HEK293 (cell line): ENCODE data around the gene RAF1.

Experiments used
- CTCF ChIA-PET: fragments of 350-600 bp; formaldehyde crosslinking; extraction: SDS; loops from one replicate; lab custom pipeline; 2021; ENCODE audit warnings: antibody characterized with exemption; lab: Yijun Ruan, JAX
- POLR2A ChIA-PET: fragments of 300-600 bp; formaldehyde crosslinking; extraction: SDS; loops from one replicate; lab custom pipeline; 2020; ENCODE audit warnings: antibody characterized with exemption, inconsistent platforms; lab: Yijun Ruan, JAX
- H3K27ac ChIP-seq: fragments of 200-500 bp; sonication (Bioruptor generic); 2 replicates; pipeline ENCODE4 v1.5.1; 2014; ENCODE audit warnings: low read depth, low read length, control low read depth, inconsistent platforms; ENCODE audit errors: extremely low read depth
- H3K36me3 ChIP-seq, 2 experiments: fragments of 200-500 bp in 1 of 2; sonication (Bioruptor generic) in 1 of 2; 1 replicate in 1 of 2; 2 replicates in 1 of 2; pipeline ENCODE4 v1.5.1; 2014 to 2017; ENCODE audit warnings: inconsistent platforms in 2 of 2, low read length in 2 of 2; ENCODE audit not compliant: control insufficient read depth in 2 of 2, insufficient read depth in 1 of 2
- H3K4me1 ChIP-seq: fragments of 200-500 bp; sonication (Bioruptor generic); 2 replicates; pipeline ENCODE4 v1.5.1; 2014; ENCODE audit warnings: mild to moderate bottlenecking, low read length, inconsistent platforms; ENCODE audit not compliant: control insufficient read depth, insufficient read depth
- H3K4me3 ChIP-seq: 2 replicates; pipeline ENCODE4 v1.5.1; 2011; ENCODE audit warnings: low read depth, mild to moderate bottlenecking, control low read depth, low read length, moderate library complexity
- H3K9me3 ChIP-seq: fragments of 200-500 bp; sonication (Bioruptor generic); 2 replicates; pipeline ENCODE4 v1.5.1; 2014; ENCODE audit warnings: low read depth, low read length, inconsistent platforms; ENCODE audit not compliant: control insufficient read depth, insufficient read depth
- GLIS2 ChIP-seq: fragments of 450-650 bp; formaldehyde crosslinking; IDR thresholded peaks from 2 replicates; pipeline ENCODE4 v1.5.1; 2016; ENCODE audit warnings: missing biosample characterization, missing genetic modification characterization
- KLF8 ChIP-seq: fragments of 450-650 bp; formaldehyde crosslinking; IDR thresholded peaks from 2 replicates; pipeline ENCODE4 v1.5.1; 2016; ENCODE audit warnings: missing biosample characterization, missing genetic modification characterization
- SP3 ChIP-seq: fragments of 450-650 bp; formaldehyde crosslinking; IDR thresholded peaks from 2 replicates; pipeline ENCODE4 v1.5.1; 2016; ENCODE audit warnings: missing biosample characterization, missing genetic modification characterization
- SP7 ChIP-seq: fragments of 450-650 bp; formaldehyde crosslinking; IDR thresholded peaks from 2 replicates; pipeline ENCODE4 v1.5.1; 2016; ENCODE audit warnings: missing biosample characterization, missing genetic modification characterization
- ZBTB11 ChIP-seq: fragments of 450-650 bp; formaldehyde crosslinking; conservative IDR thresholded peaks from 2 replicates; pipeline ENCODE4 v1.5.1; 2016; ENCODE audit warnings: low read depth, missing biosample characterization, missing genetic modification characterization
- ZBTB49 ChIP-seq: fragments of 450-650 bp; formaldehyde crosslinking; IDR thresholded peaks from 2 replicates; pipeline ENCODE4 v1.5.1; 2016; ENCODE audit warnings: missing biosample characterization, missing genetic modification characterization, low read depth
- ZFHX2 ChIP-seq: fragments of 450-650 bp; formaldehyde crosslinking; conservative IDR thresholded peaks from 2 replicates; pipeline ENCODE4 v1.5.1; 2016; ENCODE audit warnings: missing biosample characterization, missing genetic modification characterization
- ZIC2 ChIP-seq: fragments of 450-650 bp; formaldehyde crosslinking; IDR thresholded peaks from 2 replicates; pipeline ENCODE4 v1.5.1; 2016; ENCODE audit warnings: missing biosample characterization, missing genetic modification characterization
- ZNF10 ChIP-seq: fragments of 450-650 bp; formaldehyde crosslinking; IDR thresholded peaks from 2 replicates; pipeline ENCODE4 v1.5.1; 2017; ENCODE audit warnings: missing biosample characterization, missing genetic modification characterization
- ZNF501 ChIP-seq: fragments of 450-650 bp; formaldehyde crosslinking; IDR thresholded peaks from 2 replicates; pipeline ENCODE4 v1.5.1; 2016; ENCODE audit warnings: missing biosample characterization, missing genetic modification characterization
- ZNF596 ChIP-seq: fragments of 450-650 bp; IDR thresholded peaks from 2 replicates; pipeline ENCODE4 v1.5.0; 2018; ENCODE audit warnings: missing biosample characterization, mild to moderate bottlenecking, missing genetic modification characterization, moderate library complexity
- ZNF621 ChIP-seq: fragments of 450-650 bp; formaldehyde crosslinking; IDR thresholded peaks from 2 replicates; pipeline ENCODE4 v1.5.1; 2017; ENCODE audit warnings: missing biosample characterization, missing genetic modification characterization
- ZSCAN30 ChIP-seq: fragments of 450-650 bp; IDR thresholded peaks from 2 replicates; pipeline ENCODE4 v1.5.1; 2018; ENCODE audit warnings: missing biosample characterization, mild to moderate bottlenecking, missing genetic modification characterization, moderate library complexity
- TF ChIP-seq, protein P1 (sequence below): fragments of 450-650 bp; formaldehyde crosslinking; IDR thresholded peaks from 2 replicates; pipeline ENCODE4 v1.5.1; 2017; ENCODE audit warnings: missing biosample characterization, missing genetic modification characterization
- TF ChIP-seq, protein P2 (sequence below): fragments of 450-650 bp; formaldehyde crosslinking; IDR thresholded peaks from 2 replicates; pipeline ENCODE4 v1.5.1; 2016; ENCODE audit warnings: missing biosample characterization, missing genetic modification characterization
- TF ChIP-seq, protein P3 (sequence below): fragments of 450-650 bp; formaldehyde crosslinking; IDR thresholded peaks from 2 replicates; pipeline ENCODE4 v1.5.1; 2016; ENCODE audit warnings: missing biosample characterization, missing genetic modification characterization
- TF ChIP-seq, protein P4 (sequence below): fragments of 450-650 bp; formaldehyde crosslinking; IDR thresholded peaks from 2 replicates; pipeline ENCODE4 v1.5.1; 2016; ENCODE audit warnings: missing biosample characterization, missing genetic modification characterization

Gene RAF1

DNA sequence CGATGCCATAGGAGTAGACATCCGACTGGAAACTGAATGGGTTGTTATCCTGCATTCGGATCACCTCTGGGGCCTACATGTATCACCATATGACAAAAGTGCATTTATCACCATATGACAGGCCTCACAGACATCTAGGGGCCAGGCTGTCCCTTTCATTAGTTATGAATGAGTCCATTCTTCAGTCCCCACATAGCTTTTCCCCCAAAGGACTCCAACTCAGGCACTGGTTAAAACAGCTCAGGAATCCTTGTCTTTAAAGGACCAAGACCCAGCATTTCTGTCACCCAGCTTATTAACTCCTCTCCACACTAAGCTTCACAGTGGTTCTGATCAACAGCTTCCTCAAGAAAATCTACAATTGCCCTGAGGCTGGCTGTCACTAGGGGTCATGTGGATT is 78.7 kb downstream of the RAF1 start:
- CTCF ChIA-PET: interaction anchor here (0.7 kb wide), 1 partner anchor 122 kb away, joined by 3 read pairs; no protein-coding TSS in a partner anchor
- Histone ChIP-seq H3K9me3 (no peaks in the 10 kb centered on the region), H3K4me1 (no peaks in the 10 kb centered on the region), H3K4me3 (no peak overlapping the region), H3K36me3 (peaks cover 40 to 97% of the 10 kb centered on the region in 2 experiments), H3K27ac (no peak overlapping the region; the same call in 1 of the 2 replicates)
- POLR2A ChIA-PET: no interaction called here
- TF ChIP-seq GLIS2 (tag by site-specific recombination) (no peak), ZSCAN30 (tag by site-specific recombination) (no peak), KLF8 (tag by site-specific recombination) (no peak), SP3 (tag by site-specific recombination) (no peak), ZBTB11 (tag by site-specific recombination) (no peak), ZFHX2 (tag by site-specific recombination) (no peak), ZIC2 (tag by site-specific recombination) (no peak), ZNF596 (tag by site-specific recombination) (no peak), SP7 (tag by site-specific recombination) (no peak), ZNF501 (tag by site-specific recombination) (no peak), ZNF10 (tag by site-specific recombination) (no peak), ZNF621 (tag by site-specific recombination) (no peak), ZBTB49 (no peak)
- TF ChIP-seq, protein P1, sequence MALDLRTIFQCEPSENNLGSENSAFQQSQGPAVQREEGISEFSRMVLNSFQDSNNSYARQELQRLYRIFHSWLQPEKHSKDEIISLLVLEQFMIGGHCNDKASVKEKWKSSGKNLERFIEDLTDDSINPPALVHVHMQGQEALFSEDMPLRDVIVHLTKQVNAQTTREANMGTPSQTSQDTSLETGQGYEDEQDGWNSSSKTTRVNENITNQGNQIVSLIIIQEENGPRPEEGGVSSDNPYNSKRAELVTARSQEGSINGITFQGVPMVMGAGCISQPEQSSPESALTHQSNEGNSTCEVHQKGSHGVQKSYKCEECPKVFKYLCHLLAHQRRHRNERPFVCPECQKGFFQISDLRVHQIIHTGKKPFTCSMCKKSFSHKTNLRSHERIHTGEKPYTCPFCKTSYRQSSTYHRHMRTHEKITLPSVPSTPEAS (tag by site-specific recombination): no peak
- TF ChIP-seq, protein P2, sequence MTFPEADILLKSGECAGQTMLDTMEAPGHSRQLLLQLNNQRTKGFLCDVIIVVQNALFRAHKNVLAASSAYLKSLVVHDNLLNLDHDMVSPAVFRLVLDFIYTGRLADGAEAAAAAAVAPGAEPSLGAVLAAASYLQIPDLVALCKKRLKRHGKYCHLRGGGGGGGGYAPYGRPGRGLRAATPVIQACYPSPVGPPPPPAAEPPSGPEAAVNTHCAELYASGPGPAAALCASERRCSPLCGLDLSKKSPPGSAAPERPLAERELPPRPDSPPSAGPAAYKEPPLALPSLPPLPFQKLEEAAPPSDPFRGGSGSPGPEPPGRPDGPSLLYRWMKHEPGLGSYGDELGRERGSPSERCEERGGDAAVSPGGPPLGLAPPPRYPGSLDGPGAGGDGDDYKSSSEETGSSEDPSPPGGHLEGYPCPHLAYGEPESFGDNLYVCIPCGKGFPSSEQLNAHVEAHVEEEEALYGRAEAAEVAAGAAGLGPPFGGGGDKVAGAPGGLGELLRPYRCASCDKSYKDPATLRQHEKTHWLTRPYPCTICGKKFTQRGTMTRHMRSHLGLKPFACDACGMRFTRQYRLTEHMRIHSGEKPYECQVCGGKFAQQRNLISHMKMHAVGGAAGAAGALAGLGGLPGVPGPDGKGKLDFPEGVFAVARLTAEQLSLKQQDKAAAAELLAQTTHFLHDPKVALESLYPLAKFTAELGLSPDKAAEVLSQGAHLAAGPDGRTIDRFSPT: no peak
- TF ChIP-seq, protein P3, sequence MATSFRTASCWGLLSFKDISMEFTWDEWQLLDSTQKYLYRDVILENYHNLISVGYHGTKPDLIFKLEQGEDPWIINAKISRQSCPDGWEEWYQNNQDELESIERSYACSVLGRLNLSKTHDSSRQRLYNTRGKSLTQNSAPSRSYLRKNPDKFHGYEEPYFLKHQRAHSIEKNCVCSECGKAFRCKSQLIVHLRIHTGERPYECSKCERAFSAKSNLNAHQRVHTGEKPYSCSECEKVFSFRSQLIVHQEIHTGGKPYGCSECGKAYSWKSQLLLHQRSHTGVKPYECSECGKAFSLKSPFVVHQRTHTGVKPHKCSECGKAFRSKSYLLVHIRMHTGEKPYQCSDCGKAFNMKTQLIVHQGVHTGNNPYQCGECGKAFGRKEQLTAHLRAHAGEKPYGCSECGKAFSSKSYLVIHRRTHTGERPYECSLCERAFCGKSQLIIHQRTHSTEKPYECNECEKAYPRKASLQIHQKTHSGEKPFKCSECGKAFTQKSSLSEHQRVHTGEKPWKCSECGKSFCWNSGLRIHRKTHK: no peak
- TF ChIP-seq, protein P4, sequence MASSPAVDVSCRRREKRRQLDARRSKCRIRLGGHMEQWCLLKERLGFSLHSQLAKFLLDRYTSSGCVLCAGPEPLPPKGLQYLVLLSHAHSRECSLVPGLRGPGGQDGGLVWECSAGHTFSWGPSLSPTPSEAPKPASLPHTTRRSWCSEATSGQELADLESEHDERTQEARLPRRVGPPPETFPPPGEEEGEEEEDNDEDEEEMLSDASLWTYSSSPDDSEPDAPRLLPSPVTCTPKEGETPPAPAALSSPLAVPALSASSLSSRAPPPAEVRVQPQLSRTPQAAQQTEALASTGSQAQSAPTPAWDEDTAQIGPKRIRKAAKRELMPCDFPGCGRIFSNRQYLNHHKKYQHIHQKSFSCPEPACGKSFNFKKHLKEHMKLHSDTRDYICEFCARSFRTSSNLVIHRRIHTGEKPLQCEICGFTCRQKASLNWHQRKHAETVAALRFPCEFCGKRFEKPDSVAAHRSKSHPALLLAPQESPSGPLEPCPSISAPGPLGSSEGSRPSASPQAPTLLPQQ: no peak
